ENCODE results near the gene NCF2. TPM values are rescaled to one million over a fixed set of nuclear protein-coding genes. Genes with fewer than 3 reads are reported as not detected.

NCF2 gene
- total RNA-seq, 2 experiments from 2014 or later = 21.5 to 23.0 TPM

DNA sequence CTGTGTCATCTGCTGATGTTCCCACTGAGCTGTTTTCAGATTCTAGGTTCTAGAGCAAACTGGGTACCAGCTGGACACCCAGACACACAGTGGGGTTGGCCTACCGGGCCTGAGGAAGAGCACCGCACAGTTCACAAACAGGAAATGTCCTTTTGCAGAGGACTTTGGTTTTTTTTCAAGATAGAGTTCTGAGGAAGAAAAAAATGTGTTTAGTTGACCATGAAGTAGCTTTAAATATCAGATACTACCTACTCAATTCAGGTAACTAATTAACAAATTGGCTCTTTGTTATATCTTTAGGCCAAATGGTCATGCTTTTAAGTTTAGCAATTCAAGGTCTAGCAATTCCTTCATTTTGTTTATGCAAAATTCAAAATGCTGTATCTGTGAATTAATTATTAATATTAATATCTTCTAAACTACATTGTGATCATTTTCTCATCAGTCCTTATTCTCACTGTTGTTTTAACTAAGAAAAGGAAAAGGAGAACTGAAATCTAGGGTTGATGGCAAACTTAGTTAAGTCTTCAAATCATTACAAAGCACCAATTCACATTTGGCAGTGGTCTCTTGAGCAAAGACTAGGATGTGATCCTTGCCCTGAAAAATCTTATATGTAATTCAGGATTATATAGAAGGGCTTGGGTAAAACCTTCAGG, 17.2 kb upstream of the NCF2 start:
- H3K27me3 Mint-ChIP-seq = peaks cover 10% of the 10 kb centered on the region
- no peak overlapping the region for H3K27ac Mint-ChIP-seq
- POLR2A ChIA-PET = interaction anchor here (0.5 kb wide), 1 partner anchor 347 kb away, joined by 3 read pairs; no protein-coding TSS in a partner anchor
- H3K4me1 Mint-ChIP-seq = peaks cover 11% of the 10 kb centered on the region
- CTCF ChIA-PET = no interaction called here
- H3K4me3 Mint-ChIP-seq = no peak overlapping the region
- DNase-seq = no peak
- H3K9me3 Mint-ChIP-seq = no peaks in the 10 kb centered on the region
- no peaks in the 10 kb centered on the region for H3K36me3 Mint-ChIP-seq (ENCODE audit: low read depth)

DNA sequence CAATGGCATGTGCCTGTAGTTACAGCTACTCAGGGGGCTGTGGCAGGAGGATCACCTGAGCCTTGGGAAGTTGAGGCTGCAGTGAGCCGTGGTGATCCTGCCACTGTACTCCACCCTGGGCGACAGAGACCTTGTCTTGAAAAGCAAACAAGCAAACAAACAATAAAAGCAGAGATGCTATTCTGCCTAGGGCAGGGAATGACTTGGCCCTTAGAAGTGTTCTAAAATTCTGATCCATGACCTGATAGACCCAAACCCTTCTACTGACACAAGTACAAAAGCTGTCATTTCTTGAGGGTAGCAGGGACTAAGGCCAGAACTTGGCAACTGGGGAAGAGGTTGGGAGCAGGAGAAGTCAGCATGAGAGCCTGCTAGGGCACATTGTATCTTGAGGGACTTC, 15.6 kb upstream of the NCF2 start:
- Mint-ChIP-seq H3K4me1 (peaks cover 11% of the 10 kb centered on the region), H3K36me3 (ENCODE audit: low read depth) (no peaks in the 10 kb centered on the region), H3K27ac (no peak overlapping the region), H3K27me3 (peaks cover 7% of the 10 kb centered on the region), H3K9me3 (no peaks in the 10 kb centered on the region), H3K4me3 (no peak overlapping the region)
- ChIA-PET POLR2A (no interaction called here), CTCF (no interaction called here)
- DNase-seq = no peak

DNA sequence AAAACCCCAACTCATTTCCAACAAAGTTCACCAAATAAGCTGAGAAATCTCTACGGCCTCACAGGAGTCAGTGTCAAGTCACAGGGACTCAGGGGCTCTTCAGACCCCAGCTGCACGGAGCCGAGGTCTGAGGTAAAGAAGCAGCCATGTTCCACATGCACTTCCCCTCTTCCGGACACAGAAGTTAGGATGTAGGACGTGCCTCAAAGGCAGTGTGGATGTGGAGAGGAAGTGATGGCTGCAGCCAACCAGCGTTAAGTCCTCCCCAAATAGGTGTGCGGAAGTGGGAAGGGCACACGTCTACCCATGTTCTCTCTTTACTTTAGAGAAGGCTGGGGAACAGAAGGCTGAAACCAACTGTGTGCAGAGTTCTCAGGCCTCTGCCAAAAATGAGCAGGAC, 14.6 kb upstream of the NCF2 start:
- ChIA-PET POLR2A (no interaction called here), CTCF (no interaction called here)
- no peak for DNase-seq
- Mint-ChIP-seq H3K36me3 (ENCODE audit: low read depth) (no peaks in the 10 kb centered on the region), H3K27me3 (peaks cover 7% of the 10 kb centered on the region), H3K27ac (no peak overlapping the region), H3K4me1 (peaks cover 11% of the 10 kb centered on the region), H3K9me3 (no peaks in the 10 kb centered on the region), H3K4me3 (no peak overlapping the region)

DNA sequence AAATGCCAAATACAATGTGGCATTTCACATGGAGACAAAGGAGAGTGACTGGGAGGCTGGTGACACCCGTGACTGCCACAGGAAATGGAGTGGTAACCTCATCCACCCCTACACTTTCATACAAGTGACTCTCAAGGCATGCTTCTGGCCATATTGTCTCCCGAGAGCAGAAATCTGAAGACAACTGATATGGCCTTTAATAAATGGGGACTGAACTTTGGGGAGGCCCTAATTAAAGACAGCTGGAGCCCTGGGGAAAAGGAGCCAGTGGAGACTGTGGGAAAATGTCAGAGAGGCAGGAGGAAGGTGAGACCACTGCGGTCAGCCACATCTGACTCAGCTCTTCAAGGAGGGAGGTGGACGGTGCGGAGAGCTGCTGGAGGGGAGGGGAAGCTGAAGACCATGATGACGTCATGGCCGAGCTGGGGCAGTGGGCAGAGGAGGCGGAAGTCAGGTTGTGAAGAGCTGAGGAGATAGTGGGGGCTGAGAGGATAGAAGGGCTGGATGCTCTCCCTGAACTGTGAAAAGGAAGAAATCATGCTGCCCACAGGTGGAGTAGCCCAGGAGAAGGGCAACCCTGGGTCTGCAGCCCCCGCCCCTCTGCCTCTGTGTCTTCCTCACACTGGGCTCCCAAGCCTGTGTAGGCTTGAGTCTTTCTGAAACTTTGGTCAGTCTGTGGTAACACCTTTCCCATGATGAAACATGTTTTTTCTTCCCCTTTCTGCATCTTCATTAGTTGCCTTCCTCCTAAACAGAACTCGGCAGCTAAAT, 14.0 kb upstream of the NCF2 start:
- POLR2A ChIA-PET = no interaction called here
- CTCF ChIA-PET = no interaction called here
- Mint-ChIP-seq H3K27me3 (peaks cover 7% of the 10 kb centered on the region), H3K4me3 (no peak overlapping the region), H3K9me3 (no peaks in the 10 kb centered on the region), H3K27ac (no peak overlapping the region), H3K4me1 (peaks cover 11% of the 10 kb centered on the region), H3K36me3 (ENCODE audit: low read depth) (no peaks in the 10 kb centered on the region)
- DNase-seq = no peak

DNA sequence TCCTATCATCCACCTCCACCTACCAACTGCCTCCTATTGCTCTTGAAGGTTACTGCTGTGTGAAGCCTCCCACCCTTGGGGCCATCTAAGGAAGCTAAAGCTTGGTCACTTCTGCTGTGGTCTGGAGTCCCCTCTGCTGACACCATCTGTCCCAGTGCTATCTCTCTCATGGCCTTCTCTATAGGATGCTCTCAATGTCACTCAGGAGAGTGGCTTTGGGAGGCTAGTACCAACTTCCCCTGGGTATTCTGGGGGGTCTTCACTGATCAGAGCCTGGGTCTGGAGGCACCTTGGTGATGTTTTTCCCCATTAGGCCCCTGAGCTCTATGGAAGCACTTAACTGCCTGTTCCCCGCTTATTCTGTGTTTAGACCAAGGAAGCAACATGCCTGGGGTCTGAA, 12.3 kb upstream of the NCF2 start:
- Mint-ChIP-seq H3K36me3 (ENCODE audit: low read depth) (no peaks in the 10 kb centered on the region), H3K9me3 (no peaks in the 10 kb centered on the region), H3K4me1 (peaks cover 18% of the 10 kb centered on the region), H3K27ac (no peak overlapping the region), H3K27me3 (peaks cover 3% of the 10 kb centered on the region), H3K4me3 (no peak overlapping the region)
- no peak for DNase-seq
- POLR2A ChIA-PET = interaction anchor here (1.5 kb wide), 1 partner anchor 12 kb away, joined by 3 read pairs; the partner anchor contains the start of gene NCF2
- CTCF ChIA-PET = no interaction called here

DNA sequence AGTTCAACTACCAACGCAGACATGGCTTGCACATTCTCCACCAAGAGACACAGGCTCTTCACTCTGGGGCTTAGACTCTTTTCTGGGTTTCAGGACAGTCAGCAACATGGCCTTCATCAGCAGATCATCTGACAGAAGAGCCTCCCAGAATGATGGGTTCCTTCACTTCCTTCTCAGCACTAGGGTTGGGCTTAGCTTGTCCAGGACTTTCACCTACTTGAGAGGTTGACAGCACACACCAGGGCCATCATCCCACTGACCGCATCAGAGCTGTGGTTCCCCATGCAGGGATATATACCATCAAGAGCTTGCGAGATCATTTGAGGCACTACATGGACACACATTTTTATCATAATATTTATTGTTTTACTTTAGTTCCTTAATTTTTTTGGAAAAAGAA, 10.4 kb upstream of the NCF2 start:
- Mint-ChIP-seq H3K36me3 (ENCODE audit: low read depth) (no peaks in the 10 kb centered on the region), H3K4me3 (no peak overlapping the region), H3K27me3 (peaks cover 7% of the 10 kb centered on the region), H3K27ac (no peak overlapping the region), H3K4me1 (peaks cover 18% of the 10 kb centered on the region), H3K9me3 (no peaks in the 10 kb centered on the region)
- no peak for DNase-seq
- CTCF ChIA-PET = interaction anchor here (1.2 to 1.4 kb wide), 2 partner anchors 22 to 34 kb away, joined by 3 to 4 read pairs; no protein-coding TSS in a partner anchor
- POLR2A ChIA-PET = interaction anchor here (1.6 to 2.9 kb wide), 2 partner anchors 11 to 23 kb away, joined by 3 to 21 read pairs; partner anchors contain the start of gene NCF2

DNA sequence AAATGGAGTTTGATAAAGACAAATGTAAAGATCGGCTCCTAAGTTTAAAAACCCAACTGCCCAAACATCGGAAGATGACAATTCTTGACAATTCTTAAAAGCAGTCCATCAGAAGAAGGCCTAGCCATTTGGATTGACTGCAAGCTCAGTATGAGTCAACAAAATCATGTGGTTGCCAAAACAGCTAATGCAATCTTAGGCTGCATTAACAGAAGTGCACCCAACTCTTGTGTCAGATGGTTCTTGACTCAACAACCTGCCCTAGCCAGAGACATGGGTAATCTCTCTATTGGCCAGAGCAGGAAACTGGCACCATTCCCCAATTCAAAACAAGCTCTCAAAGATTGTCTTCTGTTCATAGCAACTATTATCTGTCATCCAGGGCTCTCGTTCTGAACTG, 9.9 kb upstream of the NCF2 start:
- ChIA-PET CTCF (interaction anchor here (1.4 kb wide), 1 partner anchor 34 kb away, joined by 4 read pairs; no protein-coding TSS in a partner anchor), POLR2A (interaction anchor here (1.6 to 2.9 kb wide), 2 partner anchors 11 to 22 kb away, joined by 3 to 21 read pairs; partner anchors contain the start of gene NCF2)
- Mint-ChIP-seq H3K36me3 (ENCODE audit: low read depth) (no peaks in the 10 kb centered on the region), H3K27me3 (peaks cover 7% of the 10 kb centered on the region), H3K4me3 (no peak overlapping the region), H3K27ac (no peak overlapping the region), H3K4me1 (peaks cover 16% of the 10 kb centered on the region), H3K9me3 (no peaks in the 10 kb centered on the region)
- DNase-seq = no peak

DNA sequence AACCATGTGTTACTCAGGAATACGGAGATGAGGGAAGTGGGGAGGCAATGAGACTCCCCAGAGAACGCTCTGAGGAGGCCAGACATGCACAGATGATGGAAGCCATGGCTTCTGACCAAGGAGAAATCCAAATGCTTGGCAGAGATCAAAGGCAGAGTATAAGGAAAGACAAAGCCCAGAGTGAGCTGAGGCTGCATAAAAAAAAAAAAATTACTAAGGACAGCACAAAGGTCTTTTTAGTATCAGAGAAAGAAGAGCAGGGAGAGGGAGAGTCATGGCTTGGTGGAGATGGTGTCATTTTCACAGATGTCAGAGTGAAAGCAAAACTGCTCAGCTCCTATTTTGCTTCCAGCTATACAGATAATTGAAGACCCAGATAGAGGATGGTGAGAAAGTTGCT, 8.1 kb upstream of the NCF2 start:
- Mint-ChIP-seq H3K27me3 (peaks cover 4% of the 10 kb centered on the region), H3K4me1 (peaks cover 10% of the 10 kb centered on the region), H3K27ac (no peak overlapping the region), H3K9me3 (no peaks in the 10 kb centered on the region), H3K36me3 (ENCODE audit: low read depth) (no peaks in the 10 kb centered on the region), H3K4me3 (no peak overlapping the region)
- ChIA-PET CTCF (interaction anchor here (0.7 to 1.7 kb wide), 3 partner anchors 18 to 71 kb away, joined by 3 to 4 read pairs (median 3); no protein-coding TSS in a partner anchor), POLR2A (interaction anchor here (1.0 to 2.9 kb wide), 4 partner anchors 9 to 36 kb away, joined by 3 to 21 read pairs (median 4); partner anchors contain the start of gene NCF2)
- no peak for DNase-seq

DNA sequence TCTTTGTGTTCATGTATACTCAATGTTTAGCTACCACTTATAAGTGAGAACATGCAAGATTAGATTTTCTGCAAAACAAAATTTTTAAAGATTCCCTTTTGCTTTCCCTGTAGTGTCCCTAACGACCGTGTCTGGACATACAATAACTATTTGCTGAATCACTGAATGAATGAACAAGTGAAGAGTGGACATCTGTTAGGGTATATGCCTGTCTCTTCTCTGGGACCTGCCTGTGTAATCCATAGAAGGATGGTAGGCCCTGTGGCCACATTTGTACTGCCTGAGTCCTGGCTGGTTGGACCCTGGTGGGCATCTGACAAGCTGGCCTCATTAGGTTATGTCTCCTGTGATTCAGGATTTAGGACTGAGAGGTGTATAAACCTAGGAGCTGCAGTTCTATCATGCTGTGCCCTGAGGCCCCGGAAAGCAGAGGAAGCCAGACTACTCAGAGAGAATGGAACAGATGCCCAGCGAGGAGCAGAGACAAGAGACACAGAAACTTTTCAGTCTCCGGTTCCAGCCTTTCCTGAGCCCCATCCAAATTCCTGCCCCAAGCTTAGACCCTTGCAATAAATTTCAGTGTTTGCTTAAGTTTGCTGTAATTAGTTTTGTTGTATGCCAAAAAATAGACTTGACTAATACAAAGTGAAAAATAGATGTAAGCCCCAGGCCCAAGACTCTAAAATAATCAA, 7.5 kb upstream of the NCF2 start:
- no peak for DNase-seq
- no peaks in the 10 kb centered on the region for H3K36me3 Mint-ChIP-seq (ENCODE audit: low read depth)
- H3K4me3 Mint-ChIP-seq = no peak overlapping the region
- CTCF ChIA-PET = interaction anchor here (1.7 kb wide), 1 partner anchor 57 kb away, joined by 4 read pairs; no protein-coding TSS in a partner anchor
- peaks cover 16% of the 10 kb centered on the region for H3K4me1 Mint-ChIP-seq
- POLR2A ChIA-PET = interaction anchor here (1.0 to 1.5 kb wide), 3 partner anchors 18 to 36 kb away, joined by 3 to 4 read pairs (median 3); no protein-coding TSS in a partner anchor
- H3K9me3 Mint-ChIP-seq = no peaks in the 10 kb centered on the region
- H3K27ac Mint-ChIP-seq = no peak overlapping the region
- H3K27me3 Mint-ChIP-seq = peaks cover 4% of the 10 kb centered on the region

DNA sequence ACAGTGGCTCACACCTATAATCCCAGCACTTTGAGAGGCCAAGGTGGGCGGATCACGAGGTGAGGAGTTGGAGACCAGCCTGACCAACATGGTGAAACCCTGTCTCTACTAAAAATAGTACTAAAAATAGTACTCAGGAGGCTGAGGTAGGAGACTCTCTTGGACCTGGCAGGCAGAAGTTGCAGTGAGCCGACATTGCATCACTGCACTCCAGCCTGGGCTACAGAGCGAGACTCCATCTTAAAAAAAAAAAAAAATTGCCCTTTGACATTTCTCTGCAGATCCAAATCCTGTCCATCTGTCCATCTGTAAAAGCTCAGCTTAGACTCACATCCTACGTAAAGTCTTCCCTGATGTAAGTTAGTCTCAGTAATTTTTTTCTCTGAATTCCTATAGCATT, 6.2 kb upstream of the NCF2 start:
- no peaks in the 10 kb centered on the region for H3K9me3 Mint-ChIP-seq
- H3K4me1 Mint-ChIP-seq = peaks cover 21% of the 10 kb centered on the region
- no peak overlapping the region for H3K27ac Mint-ChIP-seq
- peaks cover 4% of the 10 kb centered on the region for H3K27me3 Mint-ChIP-seq
- no peak for DNase-seq
- H3K36me3 Mint-ChIP-seq (ENCODE audit: low read depth) = no peaks in the 10 kb centered on the region
- no peak overlapping the region for H3K4me3 Mint-ChIP-seq
- POLR2A ChIA-PET = no interaction called here
- CTCF ChIA-PET = no interaction called here

DNA sequence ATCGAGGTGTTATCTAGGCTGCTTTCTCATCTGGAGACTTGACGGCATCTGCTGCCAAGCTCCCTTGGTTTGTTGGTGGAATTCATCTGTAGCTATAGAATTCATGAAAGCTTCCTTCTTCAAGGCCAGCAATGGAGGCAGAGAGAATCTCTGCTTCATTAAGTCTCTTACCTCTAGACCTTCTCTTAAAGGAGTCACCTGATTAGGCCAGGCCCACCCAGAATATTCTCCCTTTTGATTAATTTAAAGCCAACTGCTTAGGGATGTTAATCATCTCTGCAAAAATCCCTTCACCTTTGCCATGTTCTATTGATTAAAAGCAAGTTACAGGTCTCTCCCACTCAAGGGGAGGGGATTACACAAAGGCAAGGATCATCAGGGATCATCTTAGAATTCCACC, 5.3 kb upstream of the NCF2 start:
- DNase-seq = no peak
- H3K27me3 Mint-ChIP-seq = peaks cover 4% of the 10 kb centered on the region
- no peak overlapping the region for H3K4me3 Mint-ChIP-seq
- POLR2A ChIA-PET = no interaction called here
- CTCF ChIA-PET = no interaction called here
- H3K9me3 Mint-ChIP-seq = no peaks in the 10 kb centered on the region
- H3K4me1 Mint-ChIP-seq = peaks cover 27% of the 10 kb centered on the region
- no peak overlapping the region for H3K27ac Mint-ChIP-seq
- no peaks in the 10 kb centered on the region for H3K36me3 Mint-ChIP-seq (ENCODE audit: low read depth)

DNA sequence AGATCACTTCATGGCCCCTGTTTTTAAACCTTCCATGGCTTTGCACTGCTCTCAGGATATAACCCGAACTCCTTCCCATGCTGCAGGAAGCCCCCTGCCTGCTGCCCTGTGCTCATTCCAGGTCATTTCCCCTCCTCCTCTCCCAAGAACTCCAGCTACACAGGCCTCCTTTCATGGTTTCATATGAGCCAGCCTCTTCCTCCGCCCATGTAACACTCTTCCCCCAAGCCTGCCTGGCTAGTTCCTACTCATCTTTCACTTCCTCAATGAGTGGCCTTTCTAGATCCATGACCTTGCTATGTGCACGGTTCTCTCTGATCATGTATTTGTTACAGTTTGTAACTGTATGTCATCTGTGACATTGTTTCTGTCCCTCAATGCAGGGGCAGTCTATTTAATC, 3.1 kb upstream of the NCF2 start:
- DNase-seq = no peak
- POLR2A ChIA-PET = no interaction called here

DNA sequence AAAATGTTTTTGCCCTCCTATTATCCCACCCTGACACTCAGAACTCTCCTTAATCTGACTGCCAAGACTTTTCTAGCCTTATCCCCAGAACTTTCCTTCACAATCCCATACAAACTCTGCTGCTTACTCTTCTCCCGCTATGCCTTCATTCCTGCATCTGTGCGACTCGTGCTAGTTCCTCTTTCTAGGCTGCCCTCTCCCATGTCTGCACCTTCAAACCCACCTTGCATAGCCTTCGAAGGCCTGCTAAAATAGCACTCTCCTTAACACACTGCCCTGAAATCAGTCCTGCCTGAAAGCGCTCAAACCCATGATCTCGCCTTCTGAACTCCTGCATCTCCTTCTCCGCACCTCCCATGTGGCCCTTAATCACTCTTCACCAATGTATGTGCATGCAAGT, 2.5 kb upstream of the NCF2 start:
- POLR2A ChIA-PET = interaction anchor here (1.1 to 4.4 kb wide), 2 partner anchors 42 to 122 kb away, joined by 3 to 25 read pairs; partner anchors contain the start of gene ARPC5
- CTCF ChIA-PET = interaction anchor here (1.1 to 1.9 kb wide), 2 partner anchors 13 to 40 kb away, joined by 4 read pairs; no protein-coding TSS in a partner anchor
- Mint-ChIP-seq H3K36me3 (ENCODE audit: low read depth) (no peaks in the 10 kb centered on the region), H3K9me3 (no peaks in the 10 kb centered on the region), H3K27ac (no peak overlapping the region), H3K4me1 (peaks cover 46% of the 10 kb centered on the region), H3K27me3 (peaks cover 4% of the 10 kb centered on the region), H3K4me3 (no peak overlapping the region)
- no peak for DNase-seq

More for the DNA sequence above, 3.1 kb upstream of the NCF2 start:
- no peaks in the 10 kb centered on the region for H3K9me3 Mint-ChIP-seq
- peaks cover 4% of the 10 kb centered on the region for H3K27me3 Mint-ChIP-seq
- CTCF ChIA-PET = no interaction called here
- no peaks in the 10 kb centered on the region for H3K36me3 Mint-ChIP-seq (ENCODE audit: low read depth)
- H3K4me1 Mint-ChIP-seq = peaks cover 45% of the 10 kb centered on the region
- H3K4me3 Mint-ChIP-seq = no peak overlapping the region
- H3K27ac Mint-ChIP-seq = no peak overlapping the region

Measured in activated CD4-positive, alpha-beta memory T cell treated with anti-CD3 and anti-CD28 coated beads, Interleukin-2, amount 10 ng/mL, durations not matched to agents 7 days and 5 days (primary cell).